ENCODE measurements around the gene SUGT1. TPM values are rescaled to one million over a fixed set of nuclear protein-coding genes. Genes with fewer than 3 reads are reported as not detected.
"Not testable (repeated sequence)": the region's sequence is repeated elsewhere in the genome, so short reads cannot be mapped to it uniquely, and the experiment has no call there.

The SUGT1 gene
- total RNA-seq, 2 experiments from 2014 or later = 63.1 to 64.0 TPM

GRCh38 chr13:52712385-52712784 lies 59.7 kb downstream of the SUGT1 start:
- H3K9me3 Mint-ChIP-seq = no peaks in the 10 kb centered on the region

GRCh38 chr13:52713894-52714293 lies 61.3 kb downstream of the SUGT1 start:
- Mint-ChIP-seq H3K4me1 (ENCODE audit: low read depth) (no peaks in the 10 kb centered on the region), H3K9me3 (peaks cover 9% of the 10 kb centered on the region), H3K27me3 (peaks cover 4% of the 10 kb centered on the region), H3K36me3 (peaks cover 2% of the 10 kb centered on the region), H3K4me3 (no peak overlapping the region), H3K27ac (no peak overlapping the region)
- CTCF ChIA-PET = no interaction called here
- no peak for DNase-seq
- POLR2A ChIA-PET = no interaction called here
- intact Hi-C loops (cut with micrococcal nuclease) = no loop called here

More at GRCh38 chr13:52712385-52712784, 59.7 kb downstream of the SUGT1 start:
- intact Hi-C loops (cut with micrococcal nuclease) = no loop called here
- H3K4me3 Mint-ChIP-seq = no peak overlapping the region
- no peak for DNase-seq
- POLR2A ChIA-PET = no interaction called here
- CTCF ChIA-PET = no interaction called here
- H3K27ac Mint-ChIP-seq = no peak overlapping the region
- H3K36me3 Mint-ChIP-seq = no peaks in the 10 kb centered on the region
- H3K27me3 Mint-ChIP-seq = peaks cover 4% of the 10 kb centered on the region
- no peaks in the 10 kb centered on the region for H3K4me1 Mint-ChIP-seq (ENCODE audit: low read depth)

GRCh38 chr13:52720904-52721303 lies 68.3 kb downstream of the SUGT1 start:
- H3K4me1 Mint-ChIP-seq (ENCODE audit: low read depth); POLR2A ChIA-PET; intact Hi-C loops (cut with micrococcal nuclease); H3K4me3 Mint-ChIP-seq; CTCF ChIA-PET; DNase-seq; H3K27ac Mint-ChIP-seq; H3K36me3 Mint-ChIP-seq: not testable (repeated sequence)
- peaks cover 15% of the 10 kb centered on the region for H3K9me3 Mint-ChIP-seq
- peaks cover 13% of the 10 kb centered on the region for H3K27me3 Mint-ChIP-seq

GRCh38 chr13:52721356-52721755 lies 68.7 kb downstream of the SUGT1 start:
- intact Hi-C loops (cut with micrococcal nuclease) = not testable (repeated sequence)

GRCh38 chr13:52723181-52723580 lies 70.5 kb downstream of the SUGT1 start:
- no peak overlapping the region for H3K27ac Mint-ChIP-seq
- DNase-seq = no peak
- no peak overlapping the region for H3K4me3 Mint-ChIP-seq
- peaks cover 16% of the 10 kb centered on the region for H3K9me3 Mint-ChIP-seq
- ChIA-PET CTCF (no interaction called here), POLR2A (no interaction called here)
- peaks cover 12% of the 10 kb centered on the region for H3K27me3 Mint-ChIP-seq
- intact Hi-C loops (cut with micrococcal nuclease) = no loop called here
- H3K36me3 Mint-ChIP-seq = peaks cover 5% of the 10 kb centered on the region
- no peaks in the 10 kb centered on the region for H3K4me1 Mint-ChIP-seq (ENCODE audit: low read depth)

More at GRCh38 chr13:52721356-52721755, 68.7 kb downstream of the SUGT1 start:
- CTCF ChIA-PET; POLR2A ChIA-PET; H3K27ac Mint-ChIP-seq; DNase-seq; H3K4me1 Mint-ChIP-seq (ENCODE audit: low read depth); H3K36me3 Mint-ChIP-seq; H3K4me3 Mint-ChIP-seq: not testable (repeated sequence)
- Mint-ChIP-seq H3K27me3 (peaks cover 13% of the 10 kb centered on the region), H3K9me3 (peaks cover 15% of the 10 kb centered on the region)

GRCh38 chr13:52725302-52725701 lies 72.7 kb downstream of the SUGT1 start:
- H3K36me3 Mint-ChIP-seq = no peaks in the 10 kb centered on the region
- H3K27me3 Mint-ChIP-seq = peaks cover 6% of the 10 kb centered on the region
- intact Hi-C loops (cut with micrococcal nuclease) = no loop called here
- no peaks in the 10 kb centered on the region for H3K4me1 Mint-ChIP-seq (ENCODE audit: low read depth)
- no peak for DNase-seq
- peaks cover 4% of the 10 kb centered on the region for H3K9me3 Mint-ChIP-seq
- H3K27ac Mint-ChIP-seq = no peak overlapping the region
- ChIA-PET POLR2A (no interaction called here), CTCF (no interaction called here)
- H3K4me3 Mint-ChIP-seq = no peak overlapping the region

GRCh38 chr13:52726258-52726657 lies 73.6 kb downstream of the SUGT1 start:
- Mint-ChIP-seq H3K36me3 (no peaks in the 10 kb centered on the region), H3K4me3 (no peak overlapping the region), H3K9me3 (peaks cover 4% of the 10 kb centered on the region), H3K27me3 (peaks cover 9% of the 10 kb centered on the region), H3K4me1 (ENCODE audit: low read depth) (no peaks in the 10 kb centered on the region), H3K27ac (no peak overlapping the region)
- no peak for DNase-seq
- ChIA-PET CTCF (no interaction called here), POLR2A (no interaction called here)
- intact Hi-C loops (cut with micrococcal nuclease) = no loop called here

GRCh38 chr13:52734075-52734623 lies 81.5 kb downstream of the SUGT1 start:
- H3K4me3 Mint-ChIP-seq = no peak overlapping the region

GRCh38 chr13:52736891-52737290 lies 84.3 kb downstream of the SUGT1 start:
- intact Hi-C loops (cut with micrococcal nuclease) = no loop called here
- Mint-ChIP-seq H3K4me1 (ENCODE audit: low read depth) (peaks cover 2% of the 10 kb centered on the region), H3K4me3 (no peak overlapping the region), H3K27me3 (peaks cover 31% of the 10 kb centered on the region), H3K27ac (no peak overlapping the region), H3K9me3 (no peaks in the 10 kb centered on the region), H3K36me3 (no peaks in the 10 kb centered on the region)
- CTCF ChIA-PET = interaction anchor here (0.9 kb wide), 1 partner anchor 231 kb away, joined by 3 read pairs; no protein-coding TSS in a partner anchor
- POLR2A ChIA-PET = no interaction called here
- DNase-seq = no peak

More at GRCh38 chr13:52734075-52734623, 81.5 kb downstream of the SUGT1 start:
- Mint-ChIP-seq H3K9me3 (no peaks in the 10 kb centered on the region), H3K27ac (no peak overlapping the region), H3K4me1 (ENCODE audit: low read depth) (no peaks in the 10 kb centered on the region), H3K36me3 (no peaks in the 10 kb centered on the region), H3K27me3 (peaks cover 16% of the 10 kb centered on the region)
- CTCF ChIA-PET = no interaction called here
- DNase-seq = no peak
- POLR2A ChIA-PET = no interaction called here
- intact Hi-C loops (cut with micrococcal nuclease) = no loop called here

GRCh38 chr13:52737451-52737850 lies 84.8 kb downstream of the SUGT1 start:
- intact Hi-C loops (cut with micrococcal nuclease) = no loop called here
- H3K9me3 Mint-ChIP-seq = no peaks in the 10 kb centered on the region
- ChIA-PET POLR2A (no interaction called here), CTCF (interaction anchor here (0.9 kb wide), 1 partner anchor 230 kb away, joined by 3 read pairs; no protein-coding TSS in a partner anchor)
- peaks cover 2% of the 10 kb centered on the region for H3K4me1 Mint-ChIP-seq (ENCODE audit: low read depth)
- no peak overlapping the region for H3K4me3 Mint-ChIP-seq
- no peak overlapping the region for H3K27ac Mint-ChIP-seq
- H3K36me3 Mint-ChIP-seq = no peaks in the 10 kb centered on the region
- H3K27me3 Mint-ChIP-seq = peaks cover 37% of the 10 kb centered on the region
- DNase-seq = no peak

GRCh38 chr13:52737965-52738364 lies 85.3 kb downstream of the SUGT1 start:
- Mint-ChIP-seq H3K27me3 (peaks cover 41% of the 10 kb centered on the region), H3K4me3 (no peak overlapping the region), H3K27ac (no peak overlapping the region), H3K4me1 (ENCODE audit: low read depth) (peaks cover 2% of the 10 kb centered on the region), H3K9me3 (no peaks in the 10 kb centered on the region), H3K36me3 (no peaks in the 10 kb centered on the region)
- DNase-seq = no peak
- intact Hi-C loops (cut with micrococcal nuclease) = no loop called here
- ChIA-PET CTCF (interaction anchor here (0.9 kb wide), 2 partner anchors 11 to 230 kb away, joined by 3 read pairs; no protein-coding TSS in a partner anchor), POLR2A (no interaction called here)

- intact Hi-C loops (cut with micrococcal nuclease) = no loop called here
- CTCF ChIA-PET = interaction anchor here (0.9 kb wide), 1 partner anchor 11 kb away, joined by 3 read pairs; no protein-coding TSS in a partner anchor
- Mint-ChIP-seq H3K9me3 (no peaks in the 10 kb centered on the region), H3K36me3 (no peaks in the 10 kb centered on the region), H3K27ac (no peak overlapping the region), H3K4me3 (no peak overlapping the region), H3K27me3 (peaks cover 47% of the 10 kb centered on the region), H3K4me1 (ENCODE audit: low read depth) (peaks cover 2% of the 10 kb centered on the region)
- POLR2A ChIA-PET = no interaction called here
- DNase-seq = no peak
Observed at GRCh38 chr13:52738719-52739467, 86.3 kb downstream of the SUGT1 start.
